Pancreas (tissue), 10 donors: ENCODE results near the gene CSF2RB. TPM values are rescaled to one million over a fixed set of nuclear protein-coding genes. Genes with fewer than 3 reads are reported as not detected.

ENCODE experiments used
- ATAC-seq, 4 donors: fragments of 200-7000 bp; cut with Tn5 transposase; one replicate each; pipeline versions ENCODE4 v1.8.0 to v1.9.1; 2020; ENCODE audit warnings: mild to moderate bottlenecking in 4 of 4, moderate library complexity in 4 of 4
- DNase-seq, 6 donors: peaks; one replicate each; pipeline ENCODE4 v3.0.0-alpha.2; 2020
- FAIRE-seq: peaks from 2 replicates; lab custom pipeline; 2012; peaks lifted over from hg19 to GRCh38; lab: Jason Lieb, UNC
- H3K27ac ChIP-seq, 4 donors: fragments of 200-600 bp; sonication (generic); 1 replicate in 3 of 4; 2 replicates in 1 of 4; pipeline versions ENCODE4 v1.5.0 to v1.8.0; 2020
- H3K27me3 ChIP-seq, 4 donors: fragments of 200-600 bp; one replicate each; pipeline ENCODE4 v1.8.0; 2021
- H3K36me3 ChIP-seq, 3 donors: fragments of 200-600 bp; sonication (generic) in 1 of 3; one replicate each; pipeline versions ENCODE4 v1.5.0 to v1.8.0; 2020 to 2021
- H3K4me1 ChIP-seq, 3 donors: fragments of 200-600 bp; one replicate each; pipeline ENCODE4 v1.8.0; 2021
- H3K4me3 ChIP-seq, 4 donors: fragments of 200-600 bp; sonication (generic) in 2 of 4; one replicate each; pipeline versions ENCODE4 v1.5.0 to v1.8.0; 2020 to 2021
- H3K9me3 ChIP-seq, 4 donors: fragments of 200-600 bp; one replicate each; pipeline ENCODE4 v1.8.0; 2021
- CTCF ChIP-seq, 4 donors: fragments of 200-600 bp; sonication (generic) in 3 of 4; IDR thresholded peaks; one replicate each; pipeline versions ENCODE4 v1.5.0 to v1.8.0; 2021; ENCODE audit warnings: antibody characterized with exemption in 4 of 4
- WGBS, 2 donors: extraction: QIAGEN DNeasy Blood & Tissue Kit; methylation state at CpG; one replicate each; pipeline ENCODE4 v1.1.7; 2013; 5-methylcytosine and 5-hydroxymethylcytosine counted together
- intact Hi-C, 3 donors: fragments of 100-400 bp; cut with DNase I; formaldehyde crosslinking; loops; one replicate each; pipeline versions ENCODE4 v1.11.1 to v1.14.2; 2022
- polyA plus RNA-seq, 2 donors: library from polyadenylated mRNA; stranded (reverse); fragments of 200-250 nt; gene quantifications; one replicate each; pipeline ENCODE4 v1.2.3, GENCODE V29; 2013
- total RNA-seq, 6 donors: library from RNA; stranded (reverse); fragmentation: NEBNext Ultra II Directional in 4 of 6; extraction: Animal tissue kit (Norgen Biotek cat#: 25700) in 4 of 6; gene quantifications; one replicate each; pipeline versions ENCODE4 v1.2.1 to v1.2.4, GENCODE V29; 2021 to 2023
- donor health status: healthy with polysubstance abuse.
- donor health status: DM: no; HTN: no; CAD: no; lungs with moderate emphysema.
- donor health status: DM: no; HTN: no; CAD: no.
- donor health status: control.
- donor health status: control.
- donor health status: Bipolar disorder and iron deficiency.
- donor health status: DM: yes; HTN: yes; CAD: no.
- donor health status: DM: no; HTN: no; CAD: no.
- donor health status: DM: no; HTN: no; CAD: no.
- donor health status: DM: yes; HTN: yes; CAD: no.

CSF2RB gene
- total and polyA plus RNA-seq, 8 donors: 0.46 to 4.3 (median 1.8) TPM

- TF ChIP-seq CTCF (IDR thresholded peaks at IDR 0.05): no peak
- H3K36me3 ChIP-seq: no peaks in the 10 kb centered on the region
- no peak overlapping the region for H3K4me3 ChIP-seq
- FAIRE-seq: no peak
- 48 to 50% methylated on average over 10 of the region's 10 CpGs for WGBS, 2 donors
- H3K27me3 ChIP-seq: no peaks in the 10 kb centered on the region
- no peak for DNase-seq
- H3K9me3 ChIP-seq: no peaks in the 10 kb centered on the region
- intact Hi-C loops: no loop called here
- no peaks in the 10 kb centered on the region for H3K4me1 ChIP-seq
- no peak for ATAC-seq
- no peak overlapping the region for H3K27ac ChIP-seq
Measured at GRCh38 chr22:36954251-36955014, 41.0 kb downstream of the CSF2RB start.

- Histone ChIP-seq H3K9me3 (no peaks in the 10 kb centered on the region), H3K27ac (no peak overlapping the region), H3K4me3 (no peak overlapping the region), H3K4me1 (no peaks in the 10 kb centered on the region), H3K27me3 (no peaks in the 10 kb centered on the region), H3K36me3 (no peaks in the 10 kb centered on the region)
- WGBS, 2 donors: 45 to 61% methylated on average over 1 of the region's 1 CpG
- TF ChIP-seq CTCF (IDR thresholded peaks at IDR 0.05): no peak
- FAIRE-seq (no peak), ATAC-seq (no peak), DNase-seq (no peak)
- intact Hi-C loops: no loop called here
Measured at GRCh38 chr22:36955691-36956090, 42.3 kb downstream of the CSF2RB start.

GRCh38 chr22:36958366-36958765, 44.9 kb downstream of the CSF2RB start:
- no peaks in the 10 kb centered on the region for H3K9me3 ChIP-seq
- ATAC-seq (no peak), DNase-seq (no peak), FAIRE-seq (no peak)
- peaks cover 0 to 9% (median 0%) of the 10 kb centered on the region in 4 donors for H3K27me3 ChIP-seq
- no peak for TF ChIP-seq CTCF (IDR thresholded peaks at IDR 0.05)
- intact Hi-C loops: no loop called here
- WGBS, 2 donors: 44 to 53% methylated on average over 2 of the region's 2 CpGs
- H3K4me3 ChIP-seq: no peak overlapping the region
- H3K4me1 ChIP-seq: no peaks in the 10 kb centered on the region
- no peak overlapping the region for H3K27ac ChIP-seq
- H3K36me3 ChIP-seq: no peaks in the 10 kb centered on the region

- intact Hi-C loops: no loop called here
Measured at GRCh38 chr22:36961626-36962025, 48.2 kb downstream of the CSF2RB start.

More at GRCh38 chr22:36961626-36962025, 48.2 kb downstream of the CSF2RB start:
- Histone ChIP-seq H3K4me3 (no peak overlapping the region), H3K4me1 (no peaks in the 10 kb centered on the region), H3K27ac (no peak overlapping the region), H3K36me3 (no peaks in the 10 kb centered on the region), H3K27me3 (peaks cover 0 to 9% (median 0%) of the 10 kb centered on the region in 4 donors), H3K9me3 (no peaks in the 10 kb centered on the region)
- ATAC-seq (no peak), DNase-seq (no peak), FAIRE-seq (no peak)
- no peak for TF ChIP-seq CTCF (IDR thresholded peaks at IDR 0.05)
- 33 to 46% methylated on average over 3 of the region's 3 CpGs for WGBS, 2 donors
